ENCODE measurements around the gene UBC.

UBC gene

GRCh38 chr12:124914392-124915238 is at the start of gene UBC:
UBC (minus strand) TSS chr12:124914650; CDS start chr12:124913771, 879 bp downstream.
- peak; percentile 81 to 87 (median 82) for DNase-seq (ENCODE audit: low read depth in 3 of 3, low spot score in 1 of 3)

GRCh38 chr12:124963211-124963610 is 48.8 kb upstream of the UBC start:
- no peak for DNase-seq (ENCODE audit: low read depth in 3 of 3, low spot score in 1 of 3)

GRCh38 chr12:124961055-124961454 is 46.6 kb upstream of the UBC start:
- DNase-seq (ENCODE audit: low read depth in 3 of 3, low spot score in 1 of 3), result no peak

GRCh38 chr12:124956571-124956970 is 42.1 kb upstream of the UBC start:
- DNase-seq (ENCODE audit: low read depth in 3 of 3, low spot score in 1 of 3), result no peak

- DNase-seq (ENCODE audit: low read depth in 3 of 3, low spot score in 1 of 3), result no peak
Observed at GRCh38 chr12:124954771-124955170, 40.3 kb upstream of the UBC start.

GRCh38 chr12:124953689-124954405 is 39.4 kb upstream of the UBC start:
- no peak for DNase-seq (ENCODE audit: low read depth in 3 of 3, low spot score in 1 of 3)

- no peak for DNase-seq (ENCODE audit: low read depth in 3 of 3, low spot score in 1 of 3)
Observed at GRCh38 chr12:124952801-124953200, 38.4 kb upstream of the UBC start.

- DNase-seq (ENCODE audit: low read depth in 3 of 3, low spot score in 1 of 3), result no peak
Observed at GRCh38 chr12:124952295-124952694, 37.8 kb upstream of the UBC start.

- no peak for DNase-seq (ENCODE audit: low read depth in 3 of 3, low spot score in 1 of 3)
Observed at GRCh38 chr12:124949779-124950728, 35.6 kb upstream of the UBC start.

GRCh38 chr12:124949066-124949465 is 34.6 kb upstream of the UBC start:
- DNase-seq (ENCODE audit: low read depth in 3 of 3, low spot score in 1 of 3), result no peak

GRCh38 chr12:124947561-124948398 is 33.3 kb upstream of the UBC start:
- no peak for DNase-seq (ENCODE audit: low read depth in 3 of 3, low spot score in 1 of 3)

GRCh38 chr12:124947013-124947412 is 32.6 kb upstream of the UBC start:
- no peak for DNase-seq (ENCODE audit: low read depth in 3 of 3, low spot score in 1 of 3)

GRCh38 chr12:124946447-124946793 is 32.0 kb upstream of the UBC start:
- DNase-seq (ENCODE audit: low read depth in 3 of 3, low spot score in 1 of 3), result no peak

- DNase-seq (ENCODE audit: low read depth in 3 of 3, low spot score in 1 of 3), result no peak
Observed at GRCh38 chr12:124941170-124941527, 26.7 kb upstream of the UBC start.

- DNase-seq (ENCODE audit: low read depth in 3 of 3, low spot score in 1 of 3), result peak; percentile 56 to 66 (median 58)
Observed at GRCh38 chr12:124940393-124941169, 26.1 kb upstream of the UBC start.

- no peak for DNase-seq (ENCODE audit: low read depth in 3 of 3, low spot score in 1 of 3)
Observed at GRCh38 chr12:124940143-124940392, 25.6 kb upstream of the UBC start.

GRCh38 chr12:124939421-124940142 is 25.1 kb upstream of the UBC start:
- peak; percentile 63 to 87 (median 80) for DNase-seq (ENCODE audit: low read depth in 3 of 3, low spot score in 1 of 3)

GRCh38 chr12:124939079-124939420 is 24.6 kb upstream of the UBC start:
- peak in 2 of 3 donors; percentile 17 to 30 for DNase-seq (ENCODE audit: low read depth in 3 of 3, low spot score in 1 of 3)

- no peak for DNase-seq (ENCODE audit: low read depth in 3 of 3, low spot score in 1 of 3)
Observed at GRCh38 chr12:124938587-124938986, 24.1 kb upstream of the UBC start.

Data from stimulated activated CD4-positive, alpha-beta T cell treated with anti-CD3 and anti-CD28 coated beads, TNF-alpha, amount 100 ng/mL, for 1 hour (primary cell).